Small intestine (tissue), 7 donors: ENCODE results near the gene WIZ. TPM values are rescaled to one million over a fixed set of nuclear protein-coding genes. Genes with fewer than 3 reads are reported as not detected.

Experiments
- DNase-seq, 2 donors: peaks; one replicate each; pipeline versions ENCODE4 v3.0.0 to v3.0.0-alpha.2; 2013
- FAIRE-seq: peaks from 2 replicates; lab custom pipeline; 2012; peaks lifted over from hg19 to GRCh38; lab: Jason Lieb, UNC
- H3K27ac ChIP-seq, 3 donors: one replicate each; pipeline ENCODE4 v1.5.1; 2013; ENCODE audit warnings: low read length in 2 of 3, mild to moderate bottlenecking in 2 of 3, control low read depth in 1 of 3, inconsistent platforms in 1 of 3, low read depth in 1 of 3, moderate library complexity in 1 of 3
- H3K27me3 ChIP-seq, 3 donors: one replicate each; pipeline ENCODE4 v1.6.1; 2013; ENCODE audit warnings: low read length in 3 of 3, inconsistent platforms in 1 of 3; ENCODE audit not compliant: control insufficient read depth in 3 of 3, insufficient read depth in 3 of 3
- H3K36me3 ChIP-seq, 3 donors: one replicate each; pipeline ENCODE4 v1.6.1; 2013; ENCODE audit warnings: low read length in 3 of 3, inconsistent platforms in 1 of 3, low read depth in 1 of 3, mild to moderate bottlenecking in 1 of 3, moderate library complexity in 1 of 3; ENCODE audit not compliant: control insufficient read depth in 3 of 3, insufficient read depth in 2 of 3
- H3K4me1 ChIP-seq, 3 donors: one replicate each; pipeline ENCODE4 v1.6.1; 2013; ENCODE audit warnings: low read length in 2 of 3, inconsistent platforms in 1 of 3, low read depth in 1 of 3, mild to moderate bottlenecking in 1 of 3, moderate library complexity in 1 of 3; ENCODE audit not compliant: control insufficient read depth in 3 of 3, insufficient read depth in 2 of 3
- H3K4me3 ChIP-seq, 3 donors: one replicate each; pipeline ENCODE4 v1.5.1; 2013; ENCODE audit warnings: low read length in 3 of 3, control low read depth in 1 of 3, inconsistent platforms in 1 of 3, low read depth in 1 of 3, mild to moderate bottlenecking in 1 of 3, moderate library complexity in 1 of 3
- H3K9me3 ChIP-seq, 2 donors: one replicate each; pipeline ENCODE4 v1.6.1; 2013; ENCODE audit warnings: low read depth in 1 of 2, low read length in 1 of 2; ENCODE audit not compliant: control insufficient read depth in 2 of 2, insufficient read depth in 1 of 2
- WGBS, 3 donors: extraction: QIAGEN DNeasy Blood & Tissue Kit; methylation state at CpG; one replicate each; pipeline ENCODE4 v1.1.7; 2013; 5-methylcytosine and 5-hydroxymethylcytosine counted together
- polyA plus RNA-seq, 4 donors: library from polyadenylated mRNA; stranded (reverse) in 3 of 4; unstranded in 1 of 4; fragments of 200-250 nt in 3 of 4; fragments of 120-200 nt in 1 of 4; gene quantifications; one replicate each; pipeline versions ENCODE4 v1.2.1 to v1.2.3, GENCODE V29; 2013
- donor health status: healthy with polysubstance abuse.
- donor health status: control.
- donor health status: control.
- donor health status: Bipolar disorder and iron deficiency.
- donor health status: healthy.

WIZ gene
- polyA plus RNA-seq, 4 donors, result 7.0 to 19.6 (median 15.5) TPM

- no peaks in the 10 kb centered on the region for H3K4me1 ChIP-seq
- no peak overlapping the region for H3K27ac ChIP-seq
- DNase-seq, result no peak
- no peak overlapping the region for H3K4me3 ChIP-seq
- no peaks in the 10 kb centered on the region for H3K9me3 ChIP-seq
- H3K27me3 ChIP-seq, result no peaks in the 10 kb centered on the region
- FAIRE-seq, result no peak
- H3K36me3 ChIP-seq, result no peaks in the 10 kb centered on the region
- 85 to 90% (median 85%) methylated on average over 2 of the region's 2 CpGs for WGBS, 3 donors
Observed at GRCh38 chr19:15438124-15438496, 11.6 kb downstream of the WIZ start.

DNA sequence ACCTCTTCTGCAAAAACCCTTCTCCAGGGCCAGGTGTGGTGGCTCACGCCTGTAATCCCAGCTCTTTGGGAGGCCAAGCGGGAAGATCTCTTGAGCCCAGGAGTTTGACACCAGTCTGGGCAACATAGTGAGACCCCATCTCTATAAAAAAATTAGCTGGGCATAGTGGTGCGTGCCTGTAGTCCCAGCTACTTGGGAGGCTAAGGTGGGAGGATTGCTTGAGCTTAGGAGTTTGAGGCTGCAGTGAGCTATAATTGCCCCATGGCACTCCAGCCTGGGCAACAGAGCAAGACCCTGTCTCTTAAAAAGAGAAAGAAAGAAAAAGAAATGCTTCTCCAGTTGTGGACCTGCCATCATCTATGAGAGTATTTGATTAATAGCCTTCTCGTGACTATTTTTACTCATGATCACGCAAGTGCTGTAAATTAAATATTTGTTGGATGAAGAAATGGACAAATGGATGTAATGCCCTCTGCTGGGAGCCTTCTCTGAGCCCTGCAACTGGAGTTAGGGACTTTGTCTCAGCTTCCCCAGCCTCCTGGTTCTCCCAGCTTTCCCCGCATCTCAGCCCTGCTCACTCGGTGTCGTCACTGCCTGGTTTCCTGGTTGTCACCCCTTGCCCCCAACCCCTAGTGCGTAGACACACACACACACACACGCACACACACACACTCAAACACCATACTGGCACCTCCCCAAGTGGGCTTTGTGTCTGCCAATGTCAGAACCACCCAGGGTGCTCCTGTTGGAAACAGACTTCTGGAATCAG, 12.2 kb downstream of the WIZ start:
- Histone ChIP-seq H3K4me1 (no peaks in the 10 kb centered on the region), H3K36me3 (no peaks in the 10 kb centered on the region), H3K4me3 (no peak overlapping the region), H3K9me3 (no peaks in the 10 kb centered on the region), H3K27ac (no peak overlapping the region), H3K27me3 (no peaks in the 10 kb centered on the region)
- DNase-seq (no peak), FAIRE-seq (no peak)
- WGBS, 3 donors, result 70 to 82% (median 79%) methylated on average over 10 of the region's 10 CpGs

- H3K27me3 ChIP-seq, result no peaks in the 10 kb centered on the region
- no peak for FAIRE-seq
- H3K4me3 ChIP-seq, result no peak overlapping the region
- H3K27ac ChIP-seq, result no peak overlapping the region
- DNase-seq, result no peak
- H3K9me3 ChIP-seq, result no peaks in the 10 kb centered on the region
- H3K36me3 ChIP-seq, result no peaks in the 10 kb centered on the region
- 87 to 94% (median 90%) methylated on average over 15 of the region's 15 CpGs for WGBS, 3 donors
- H3K4me1 ChIP-seq, result peaks cover 0 to under 1% (median under 1%) of the 10 kb centered on the region in 3 donors
Observed at GRCh38 chr19:15436826-15437110, 13.0 kb downstream of the WIZ start.

DNA sequence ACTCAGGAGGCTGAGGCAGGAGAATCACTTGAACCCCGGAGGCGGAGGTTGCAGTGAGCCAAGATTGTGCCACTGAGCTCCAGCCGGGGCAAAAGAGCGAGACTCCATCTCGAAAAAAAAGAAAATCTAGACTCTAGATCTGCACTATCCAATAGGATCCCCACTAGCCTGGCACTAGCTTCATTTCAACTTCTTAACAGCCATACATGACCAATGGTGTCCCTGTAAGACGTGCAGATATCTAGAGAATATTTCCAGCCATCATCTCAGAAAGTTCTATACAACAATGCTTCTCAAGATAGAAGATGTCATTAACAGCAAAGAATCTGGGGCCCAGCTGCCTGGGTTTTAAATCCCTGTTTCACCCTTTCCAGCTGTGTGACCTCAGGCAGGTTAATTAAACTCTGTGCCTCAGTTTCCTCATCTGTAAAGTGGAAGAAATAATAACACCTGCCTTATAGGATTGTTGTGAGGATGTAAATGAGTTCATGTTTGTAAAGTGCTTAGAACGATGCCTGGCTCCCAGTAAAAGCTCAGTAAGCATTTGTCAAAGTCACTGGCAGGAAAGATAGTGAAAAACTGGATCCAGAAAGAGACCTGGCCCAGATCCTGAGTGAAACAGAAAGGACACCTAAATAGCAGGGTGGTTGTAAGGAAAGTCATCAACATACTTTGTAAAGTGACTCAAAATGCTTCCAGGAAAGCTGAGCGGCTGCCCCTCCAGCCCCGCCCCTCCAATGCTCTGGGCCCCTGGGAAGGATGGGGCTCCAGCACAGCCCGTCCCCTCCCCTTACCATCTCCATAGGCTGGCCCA, 13.5 kb downstream of the WIZ start:
- DNase-seq (no peak), FAIRE-seq (no peak)
- H3K27me3 ChIP-seq, result no peaks in the 10 kb centered on the region
- no peak overlapping the region for H3K27ac ChIP-seq
- no peaks in the 10 kb centered on the region for H3K36me3 ChIP-seq
- no peak overlapping the region for H3K4me3 ChIP-seq
- peaks cover 0 to 6% (median 5%) of the 10 kb centered on the region in 3 donors for H3K4me1 ChIP-seq
- 88 to 91% (median 88%) methylated on average over 10 of the region's 10 CpGs for WGBS, 3 donors
- H3K9me3 ChIP-seq, result no peaks in the 10 kb centered on the region

GRCh38 chr19:15433519-15434069, 16.2 kb downstream of the WIZ start:
- Histone ChIP-seq H3K9me3 (no peaks in the 10 kb centered on the region), H3K27me3 (no peaks in the 10 kb centered on the region), H3K4me1 (peaks cover 3 to 12% (median 6%) of the 10 kb centered on the region in 3 donors), H3K36me3 (peaks cover 0 to 25% (median 0%) of the 10 kb centered on the region in 3 donors), H3K27ac (peak overlapping the region in 1 of 3 donors; percentile 6), H3K4me3 (peak overlapping the region in 2 of 3 donors; percentile 93)
- FAIRE-seq (no peak), DNase-seq (no peak)
- 59 to 69% (median 68%) methylated on average over 8 of the region's 8 CpGs for WGBS, 3 donors

GRCh38 chr19:15432629-15433518, 16.9 kb downstream of the WIZ start:
- Histone ChIP-seq H3K36me3 (peaks cover 0 to 31% (median 2%) of the 10 kb centered on the region in 3 donors), H3K27me3 (no peaks in the 10 kb centered on the region), H3K4me1 (peaks cover 3 to 12% (median 6%) of the 10 kb centered on the region in 3 donors), H3K9me3 (no peaks in the 10 kb centered on the region), H3K4me3 (peak overlapping the region; percentile 93 to 95 (median 93)), H3K27ac (peak overlapping the region; percentile 24 to 85 (median 83))
- WGBS, 3 donors, result 1% methylated on average over 39 to 75 of the region's 75 CpGs
- FAIRE-seq (no peak), DNase-seq (peak; percentile 85 to 96)

GRCh38 chr19:15432018-15432494, 17.7 kb downstream of the WIZ start:
- Histone ChIP-seq H3K27ac (peak overlapping the region; percentile 17 to 60 (median 26)), H3K4me3 (peak overlapping the region; percentile 77 to 95 (median 93)), H3K4me1 (peaks cover 3 to 12% (median 6%) of the 10 kb centered on the region in 3 donors), H3K36me3 (peaks cover 3 to 40% (median 4%) of the 10 kb centered on the region in 3 donors), H3K27me3 (no peaks in the 10 kb centered on the region), H3K9me3 (no peaks in the 10 kb centered on the region)
- no peak for FAIRE-seq
- WGBS, 3 donors, result 0 to 1% (median 0%) methylated on average over 21 to 44 of the region's 44 CpGs
- peak; percentile 40 to 60 for DNase-seq
